Kidney capillary endothelial cell (primary cell): ENCODE data around the gene GNGT2.

ENCODE experiments used
- DNase-seq: peaks from one replicate; pipeline ENCODE4 v3.0.0-alpha.2; 2018; ENCODE audit warnings: low spot score

GNGT2 gene

DNA sequence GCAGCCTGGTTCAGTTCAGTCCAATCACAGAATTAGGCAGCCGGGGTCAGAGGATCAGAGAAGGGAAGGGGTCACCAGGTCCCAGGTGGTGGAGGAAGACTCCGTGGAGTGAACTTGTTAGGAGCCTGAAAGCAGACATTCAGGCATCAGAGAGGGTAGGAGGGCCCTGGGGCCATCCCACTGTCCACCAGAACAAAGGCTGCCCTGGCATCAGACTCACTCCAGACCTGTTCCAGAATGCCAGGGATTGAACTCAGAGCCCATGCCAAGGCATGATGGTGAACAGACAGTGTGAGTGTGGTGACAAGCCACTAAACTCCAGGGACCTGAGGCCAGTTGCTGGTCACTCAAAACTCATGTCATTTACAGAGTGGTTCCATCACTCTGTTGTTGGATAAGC is 40.2 kb downstream of the GNGT2 start:
- no peak for DNase-seq

GRCh38 chr17:49168706-49169105 is 41.7 kb downstream of the GNGT2 start:
- no peak for DNase-seq

DNA sequence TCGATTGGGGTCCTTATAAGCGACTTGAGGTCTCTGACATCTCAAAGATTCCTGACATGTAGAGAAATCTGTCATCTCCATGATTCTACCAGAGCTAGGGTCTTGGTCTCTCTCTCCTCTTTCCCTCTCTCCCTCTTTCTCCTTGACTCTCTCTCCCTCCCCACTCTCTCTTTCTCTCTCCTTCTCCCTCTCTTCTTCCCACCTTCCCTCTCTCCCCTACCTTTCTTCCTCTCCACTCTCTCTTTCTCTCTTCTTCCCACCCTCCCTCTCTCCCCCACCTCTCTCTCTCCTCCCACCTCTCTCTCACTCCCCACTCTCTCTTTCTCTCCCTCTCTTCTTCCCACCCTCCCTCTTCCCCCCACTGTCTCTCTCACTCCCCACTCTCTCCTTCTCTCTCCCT is 45.2 kb downstream of the GNGT2 start:
- DNase-seq, result no peak

GRCh38 chr17:49162866-49163265 is 47.5 kb downstream of the GNGT2 start:
- DNase-seq, result no peak

DNA sequence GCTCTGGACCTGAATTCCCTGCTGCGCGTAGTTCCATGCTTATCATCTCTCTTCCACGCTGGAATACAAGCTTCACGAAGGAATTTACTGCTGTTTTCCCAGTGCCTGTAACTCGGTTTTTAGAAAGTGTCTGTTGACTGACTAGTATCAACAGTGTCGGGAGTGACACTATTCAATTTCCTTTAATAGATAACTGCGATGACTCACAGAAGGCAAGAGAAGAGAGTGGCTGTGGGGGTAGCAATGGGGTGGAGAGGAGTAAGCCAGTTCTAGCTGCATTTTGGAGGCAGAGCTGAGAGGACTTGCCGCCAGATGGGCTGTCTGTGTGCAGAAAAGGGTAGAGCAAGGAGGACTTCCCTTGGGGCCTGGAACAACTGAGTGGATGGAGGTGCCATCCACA is 52.6 kb downstream of the GNGT2 start:
- DNase-seq, result no peak

- no peak for DNase-seq
Measured at GRCh38 chr17:49156256-49156655, 54.1 kb downstream of the GNGT2 start.
